Body of pancreas (tissue), 4 donors: ENCODE data around the gene KCNJ6.

Experiments
- CTCF ChIP-seq, 7 experiments: fragments of 450-650 bp in 4 of 7; fragments of 200-600 bp in 3 of 7; sonication (generic) in 3 of 7; IDR thresholded peaks; one replicate each; pipeline ENCODE4 v1.5.1; 2016 to 2019; ENCODE audit warnings: antibody characterized with exemption in 7 of 7
- POLR2A ChIP-seq, 3 donors: fragments of 450-650 bp; IDR thresholded peaks; one replicate each; pipeline ENCODE4 v1.6.1; 2016; ENCODE audit warnings: antibody characterized with exemption in 3 of 3, mild to moderate bottlenecking in 2 of 3

- TF ChIP-seq POLR2A (IDR thresholded peaks at IDR 0.05) (no peak), CTCF (IDR thresholded peaks at IDR 0.05) (no peak)
Observed at GRCh38 chr21:37869661-37870060, 46.6 kb downstream of the KCNJ6 start.
